ENCODE results near the gene CDHR5. TPM values are rescaled to one million over a fixed set of nuclear protein-coding genes. Genes with fewer than 3 reads are reported as not detected.
"Not testable (repeated sequence)": the region's sequence is repeated elsewhere in the genome, so short reads cannot be mapped to it uniquely, and the experiment has no call there.

Gene CDHR5
- polyA plus RNA-seq, 4 donors, result 24.9 to 49.2 (median 41.9) TPM

DNA sequence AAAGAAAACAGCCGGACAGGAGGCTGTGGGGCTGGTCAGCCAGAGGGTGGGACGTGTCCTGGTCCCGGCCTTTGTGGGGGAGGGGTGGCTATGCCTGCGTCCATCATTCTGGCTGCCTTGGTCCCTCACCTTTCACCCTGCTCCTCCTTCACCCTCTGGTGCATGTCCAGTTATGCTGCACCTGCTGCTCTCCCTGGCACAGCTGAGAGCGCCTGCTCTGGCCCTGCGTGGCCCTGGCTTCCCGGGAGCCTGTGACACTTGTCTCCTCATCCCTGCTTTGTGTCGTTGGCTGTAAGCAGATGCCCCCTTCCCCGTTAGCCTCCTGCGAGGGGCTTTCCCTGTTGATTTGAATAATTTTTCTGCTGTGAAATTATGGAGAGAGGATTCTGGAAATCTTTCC, 31.8 kb downstream of the CDHR5 start:
- no peak for DNase-seq (ENCODE audit: low read depth in 4 of 4, low spot score in 2 of 4)

GRCh38 chr11:592501-592900, 32.3 kb downstream of the CDHR5 start:
- DNase-seq (ENCODE audit: low read depth in 4 of 4, low spot score in 2 of 4), result no peak

DNA sequence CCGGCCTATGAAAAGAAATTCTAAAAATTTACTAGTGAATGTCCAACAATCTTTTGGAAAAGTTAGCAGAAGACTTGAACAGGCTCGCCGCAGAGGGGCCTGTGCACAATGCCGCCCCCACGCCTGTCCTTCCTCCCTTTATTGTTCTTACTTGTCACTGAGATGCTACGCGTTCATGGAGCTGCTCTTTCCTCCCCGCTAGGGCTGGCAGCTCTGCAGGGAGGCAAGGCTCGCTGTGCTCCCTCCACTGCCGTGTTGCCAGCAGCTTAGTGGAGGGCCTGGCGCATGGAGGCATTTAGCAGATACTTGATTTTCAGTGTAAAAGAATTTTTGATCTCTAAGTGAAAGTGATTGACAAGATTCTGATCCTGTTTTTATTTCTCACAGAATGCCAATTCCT, 33.8 kb downstream of the CDHR5 start:
- no peak for DNase-seq (ENCODE audit: low read depth in 4 of 4, low spot score in 2 of 4)

DNA sequence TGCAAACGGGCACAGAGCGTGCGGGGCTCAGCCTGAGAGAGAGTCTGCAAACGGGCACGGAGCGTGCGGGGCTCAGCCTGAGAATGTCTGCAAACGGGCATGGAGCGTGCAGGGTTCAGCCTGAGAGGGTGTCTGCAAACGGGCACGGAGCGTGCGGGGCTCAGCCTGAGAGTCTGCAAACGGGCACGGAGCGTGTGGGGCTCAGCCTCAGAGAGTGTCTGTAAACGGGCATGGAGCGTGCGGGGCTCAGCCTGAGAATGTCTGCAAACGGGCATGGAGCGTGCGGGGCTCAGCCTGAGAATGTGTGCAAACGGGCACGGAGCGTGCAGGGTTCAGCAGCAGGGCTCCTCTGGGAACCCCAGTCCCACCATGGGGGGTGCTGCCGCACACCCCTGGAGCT, 35.0 kb downstream of the CDHR5 start:
- DNase-seq (ENCODE audit: low read depth in 4 of 4, low spot score in 2 of 4), result no peak

GRCh38 chr11:587978-588380, 36.8 kb downstream of the CDHR5 start:
- DNase-seq (ENCODE audit: low read depth in 4 of 4, low spot score in 2 of 4), result no peak

- DNase-seq (ENCODE audit: low read depth in 4 of 4, low spot score in 2 of 4), result no peak
Observed at GRCh38 chr11:587546-587945, 37.2 kb downstream of the CDHR5 start.

GRCh38 chr11:586376-587316, 38.1 kb downstream of the CDHR5 start:
- no peak for DNase-seq (ENCODE audit: low read depth in 4 of 4, low spot score in 2 of 4)

- DNase-seq (ENCODE audit: low read depth in 4 of 4, low spot score in 2 of 4), result no peak
Observed at GRCh38 chr11:584287-584686, 40.5 kb downstream of the CDHR5 start.

DNA sequence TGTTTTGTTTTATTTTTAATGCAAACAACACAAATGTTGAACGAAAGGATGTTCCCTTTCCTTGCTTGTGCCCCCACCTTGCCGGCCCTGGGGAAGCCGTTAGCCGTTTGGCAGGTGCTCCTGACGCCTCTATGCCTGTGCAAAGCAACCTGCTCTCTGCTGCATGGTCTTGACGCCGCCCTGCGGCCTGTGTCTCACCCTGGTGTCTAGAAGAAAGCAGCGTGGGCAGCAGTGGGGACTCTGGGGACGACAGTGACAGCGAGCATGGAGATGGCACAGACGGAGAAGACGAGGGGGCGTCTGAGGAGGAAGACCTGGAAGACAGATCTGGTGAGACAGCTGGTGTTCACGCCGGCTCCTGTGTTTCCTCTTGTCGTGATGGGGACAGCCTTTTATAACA, 43.0 kb downstream of the CDHR5 start:
- DNase-seq (ENCODE audit: low read depth in 4 of 4, low spot score in 2 of 4), result no peak

DNA sequence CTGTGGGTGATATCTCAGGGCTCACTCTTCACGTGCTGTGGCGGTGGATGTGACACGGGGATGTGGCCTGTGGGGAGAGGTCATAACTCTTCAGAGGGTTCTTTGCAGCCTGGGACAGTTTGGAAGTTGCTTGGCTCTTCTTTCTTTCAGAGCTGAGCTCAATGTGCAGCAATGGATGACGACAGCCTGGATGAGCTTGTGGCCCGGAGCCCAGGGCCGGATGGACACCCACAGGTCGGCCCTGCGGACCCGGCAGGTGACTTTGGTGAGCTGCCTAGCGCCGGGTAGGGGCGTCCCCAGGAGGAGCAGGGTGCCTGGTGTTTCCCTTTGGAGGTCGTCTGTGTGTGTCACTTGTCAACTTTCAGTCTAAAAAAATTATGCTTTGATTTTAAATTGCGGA, 43.4 kb downstream of the CDHR5 start:
- DNase-seq (ENCODE audit: low read depth in 4 of 4, low spot score in 2 of 4), result no peak

GRCh38 chr11:579830-580601, 44.7 kb downstream of the CDHR5 start:
- DNase-seq (ENCODE audit: low read depth in 4 of 4, low spot score in 2 of 4), result no peak

DNA sequence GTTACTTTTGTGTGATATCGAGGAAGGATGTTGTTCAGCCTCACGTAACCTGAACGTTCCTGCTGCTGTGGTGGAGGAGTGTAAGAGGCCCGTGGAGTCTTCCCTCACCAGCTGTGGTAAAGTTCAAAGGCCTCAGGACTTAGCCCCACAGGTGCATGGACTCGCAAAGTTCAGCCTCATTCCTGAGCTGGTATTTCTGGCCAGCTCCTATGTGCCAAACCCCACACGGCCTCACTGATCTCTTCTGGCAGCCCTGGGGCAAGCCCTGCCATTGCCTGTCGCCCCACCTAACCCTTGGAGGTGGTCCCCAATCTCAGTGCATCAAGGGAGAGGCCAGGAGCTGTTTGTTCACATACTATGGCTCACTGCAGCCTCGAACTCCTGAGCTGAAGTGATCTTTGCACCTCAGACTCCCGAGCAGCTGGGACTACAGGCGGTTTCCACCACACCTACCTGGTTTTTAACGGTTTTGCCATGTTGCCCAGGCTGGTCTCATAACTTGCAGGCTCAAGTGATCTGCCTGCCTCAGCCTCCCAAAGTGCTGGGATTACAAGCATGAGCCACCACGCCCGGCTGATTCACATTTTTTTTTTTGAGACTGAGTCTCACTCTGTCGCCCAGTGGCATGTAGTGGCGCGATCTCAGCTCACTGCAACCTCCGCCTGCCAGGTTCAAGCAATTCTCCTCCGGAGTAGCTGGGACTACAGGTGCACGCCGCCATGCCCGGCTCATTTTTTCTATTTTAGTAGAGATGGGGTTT, 46.3 kb downstream of the CDHR5 start:
- DNase-seq (ENCODE audit: low read depth in 4 of 4, low spot score in 2 of 4), result no peak

DNA sequence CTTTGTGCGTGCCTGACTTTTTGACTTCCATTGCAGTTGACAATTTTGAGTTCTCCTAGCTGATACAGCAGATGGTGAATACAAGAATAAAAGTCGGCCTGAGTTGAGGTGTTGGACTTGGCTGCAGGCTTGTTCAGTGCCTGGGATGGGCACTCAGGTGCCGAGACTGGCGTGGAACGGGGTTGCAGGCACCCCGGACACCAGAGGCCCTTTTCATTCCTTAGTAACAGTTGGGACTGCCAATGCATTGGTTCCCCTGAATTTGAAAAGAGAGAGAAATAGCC, 47.2 kb downstream of the CDHR5 start:
- no peak for DNase-seq (ENCODE audit: low read depth in 4 of 4, low spot score in 2 of 4)

- DNase-seq (ENCODE audit: low read depth in 4 of 4, low spot score in 2 of 4), result no peak
Observed at GRCh38 chr11:576811-577610, 47.7 kb downstream of the CDHR5 start.

- peak; percentile 86 to 93 (median 89) for DNase-seq (ENCODE audit: low read depth in 4 of 4, low spot score in 2 of 4)
Observed at GRCh38 chr11:575996-576768, 48.6 kb downstream of the CDHR5 start, which contains the start of gene PHRF1. TSS of gene PHRF1 (plus strand) at chr11:576470. CDS start at chr11:581513, 5,043 bp downstream.

DNA sequence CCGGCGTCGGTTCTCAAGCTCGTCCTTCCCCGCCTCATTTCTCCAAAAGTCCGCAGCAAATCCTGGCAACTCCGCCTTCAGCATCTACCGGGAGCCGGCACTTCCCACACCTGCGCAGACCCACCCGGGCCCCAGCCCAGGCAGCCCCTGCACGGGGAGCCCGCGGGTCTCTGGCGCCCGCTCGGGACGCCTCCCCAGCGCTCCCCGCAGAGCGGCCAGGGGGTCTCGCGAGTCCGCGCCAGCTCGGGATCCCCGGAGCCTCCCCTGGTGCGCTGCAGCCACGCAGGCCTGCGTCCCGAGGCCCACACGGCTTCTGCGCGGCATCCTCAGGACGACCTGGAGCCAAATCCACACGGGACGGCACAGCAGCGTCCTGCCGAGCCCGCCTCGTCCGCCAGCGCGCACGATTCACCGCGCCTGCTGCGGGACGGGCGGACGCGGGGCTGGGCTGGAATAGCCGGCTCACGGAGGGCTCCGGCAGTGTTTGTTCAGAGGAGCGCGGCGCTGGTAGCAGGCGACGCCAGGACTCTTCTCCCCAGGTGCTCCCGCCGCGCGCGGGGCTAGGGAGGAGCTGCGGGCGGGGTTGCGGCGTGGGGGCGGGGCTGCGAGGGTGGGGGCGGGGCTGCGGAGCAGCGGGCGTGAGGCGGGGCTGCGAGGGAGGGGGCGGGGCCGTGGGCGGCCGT, 49.3 kb downstream of the CDHR5 start:
- no peak for DNase-seq (ENCODE audit: low read depth in 4 of 4, low spot score in 2 of 4)

- no peak for DNase-seq (ENCODE audit: low read depth in 4 of 4, low spot score in 2 of 4)
Observed at GRCh38 chr11:574632-575312, 50.0 kb downstream of the CDHR5 start.

- not testable (repeated sequence) for DNase-seq (ENCODE audit: low read depth in 4 of 4, low spot score in 2 of 4)
Observed at GRCh38 chr11:574031-574570, 50.7 kb downstream of the CDHR5 start.
